HG02588 (cell line): ENCODE results near the gene RIT1.
"Not testable (repeated sequence)": the region's sequence is repeated elsewhere in the genome, so short reads cannot be mapped to it uniquely, and the experiment has no call there.

ENCODE experiments used
- ATAC-seq: cut with Tn5 transposase; IDR thresholded peaks from one replicate; pipeline ENCODE4 v1.9.1; 2021; ENCODE audit warnings: mild to moderate bottlenecking, moderate library complexity; ENCODE audit not compliant: unreplicated experiment

RIT1 gene

GRCh38 chr1:155895617-155896016 lies 15.5 kb downstream of the RIT1 start:
- ATAC-seq: not testable (repeated sequence)

- no peak for ATAC-seq
Measured at GRCh38 chr1:155893389-155894142, 17.6 kb downstream of the RIT1 start.

GRCh38 chr1:155892796-155893195 lies 18.4 kb downstream of the RIT1 start:
- no peak for ATAC-seq

GRCh38 chr1:155890251-155890650 lies 20.9 kb downstream of the RIT1 start:
- no peak for ATAC-seq

- no peak for ATAC-seq
Measured at GRCh38 chr1:155889566-155889965, 21.6 kb downstream of the RIT1 start.

GRCh38 chr1:155888481-155888880 lies 22.7 kb downstream of the RIT1 start:
- no peak for ATAC-seq

- no peak for ATAC-seq
Measured at GRCh38 chr1:155884982-155885381, 26.2 kb downstream of the RIT1 start.

GRCh38 chr1:155884031-155884960 lies 26.9 kb downstream of the RIT1 start:
- ATAC-seq: no peak

- ATAC-seq: no peak
Measured at GRCh38 chr1:155882766-155883165, 28.4 kb downstream of the RIT1 start.

GRCh38 chr1:155882235-155882634 lies 28.9 kb downstream of the RIT1 start:
- peak; percentile 57 for ATAC-seq

GRCh38 chr1:155880950-155881349 lies 30.2 kb downstream of the RIT1 start:
- no peak for ATAC-seq

- ATAC-seq: no peak
Measured at GRCh38 chr1:155880251-155880650, 30.9 kb downstream of the RIT1 start.

- no peak for ATAC-seq
Measured at GRCh38 chr1:155877945-155878344, 33.2 kb downstream of the RIT1 start.

GRCh38 chr1:155873860-155874259 lies 37.3 kb downstream of the RIT1 start:
- no peak for ATAC-seq

GRCh38 chr1:155872527-155872926 lies 38.6 kb downstream of the RIT1 start:
- ATAC-seq: no peak

GRCh38 chr1:155871390-155871789 lies 39.8 kb downstream of the RIT1 start:
- ATAC-seq: no peak

GRCh38 chr1:155867766-155868165 lies 43.4 kb downstream of the RIT1 start:
- ATAC-seq: no peak

GRCh38 chr1:155864393-155864792 lies 46.8 kb downstream of the RIT1 start:
- no peak for ATAC-seq

- ATAC-seq: no peak
Measured at GRCh38 chr1:155861896-155862295, 49.3 kb downstream of the RIT1 start.

GRCh38 chr1:155860970-155861510 lies 50.1 kb downstream of the RIT1 start:
- ATAC-seq: no peak
